Astrocyte of the spinal cord (primary cell): ENCODE measurements around the gene CNIH1.
"Not testable (repeated sequence)": the region's sequence is repeated elsewhere in the genome, so short reads cannot be mapped to it uniquely, and the experiment has no call there.

Experiments
- DNase-seq: peaks from one replicate; pipeline ENCODE4 v3.0.0; 2011; ENCODE audit warnings: low read depth, low spot score
- H3K4me3 ChIP-seq: 2 replicates; pipeline ENCODE4 v1.5.1; 2011; ENCODE audit warnings: low read depth, mild to moderate bottlenecking, low read length, moderate library complexity
- CTCF ChIP-seq: IDR thresholded peaks from 2 replicates; pipeline ENCODE4 v1.5.1; 2012; ENCODE audit warnings: low read depth, mild to moderate bottlenecking, low read length, inconsistent platforms
- in situ Hi-C: cut with HindIII; loops from 2 replicates; pipeline ENCODE4 v1.10.0; 2017; ENCODE audit warnings: low sequenced_read_pairs

CNIH1 gene

GRCh38 chr14:54446161-54446693 is 5.1 kb upstream of the CNIH1 start:
- H3K4me3 ChIP-seq = no peak overlapping the region
- no peak for TF ChIP-seq CTCF
- DNase-seq = no peak
- in situ Hi-C loops = no loop called here

GRCh38 chr14:54444681-54445080 is 3.5 kb upstream of the CNIH1 start:
- H3K4me3 ChIP-seq = no peak overlapping the region
- no peak for DNase-seq
- TF ChIP-seq CTCF = no peak
- in situ Hi-C loops = no loop called here

GRCh38 chr14:54443981-54444380 is 2.8 kb upstream of the CNIH1 start:
- TF ChIP-seq CTCF = no peak
- DNase-seq = peak; percentile 32
- in situ Hi-C loops = no loop called here
- H3K4me3 ChIP-seq = no peak overlapping the region

- H3K4me3 ChIP-seq, DNase-seq, in situ Hi-C loops: not testable (repeated sequence)
These were observed 1.8 kb upstream of the CNIH1 start for GRCh38 chr14:54442961-54443360.

GRCh38 chr14:54440476-54440872 is 700 bp downstream of the CNIH1 start:
- H3K4me3 ChIP-seq = peak overlapping the region; percentile 64
- DNase-seq = peak; percentile 21
- in situ Hi-C loops = no loop called here
- no peak for TF ChIP-seq CTCF

- DNase-seq = peak; percentile 32
- peak overlapping the region; percentile 64 for H3K4me3 ChIP-seq
- in situ Hi-C loops = no loop called here
- no peak for TF ChIP-seq CTCF
These were observed 1.1 kb downstream of the CNIH1 start for GRCh38 chr14:54440037-54440436.

GRCh38 chr14:54438703-54439102 is 2.5 kb downstream of the CNIH1 start:
- no peak for TF ChIP-seq CTCF
- in situ Hi-C loops = no loop called here
- no peak overlapping the region for H3K4me3 ChIP-seq
- no peak for DNase-seq

- DNase-seq, H3K4me3 ChIP-seq, in situ Hi-C loops: not testable (repeated sequence)
These were observed 3.2 kb downstream of the CNIH1 start for GRCh38 chr14:54437954-54438353.
